K562 (cell line): ENCODE results near the gene LMAN2. TPM values are rescaled to one million over a fixed set of nuclear protein-coding genes. Genes with fewer than 3 reads are reported as not detected.
A peak's percentile ranks its signal among the peaks of the same experiment; 100 is the strongest.

ENCODE experiments used
- ATF7 ChIP-seq: fragments of 450-650 bp; IDR thresholded peaks from 2 replicates; pipeline ENCODE4 v1.7.1; 2014; ENCODE audit warnings: mild to moderate bottlenecking, moderate library complexity
- BCL6 ChIP-seq: fragments of 250-450 bp; sonication (Bioruptor Pico); IDR thresholded peaks from 2 replicates; pipeline ENCODE4 v1.4.0; 2020
- CBX2 ChIP-seq: fragments of 200-600 bp; sonication (generic); IDR thresholded peaks from one replicate; pipeline ENCODE4 v1.6.1; 2012; ENCODE audit warnings: mild to moderate bottlenecking, low read length, inconsistent platforms; ENCODE audit not compliant: insufficient read depth, poor library complexity, severe bottlenecking
- DNMT1 ChIP-seq: fragments of 450-650 bp; IDR thresholded peaks from 2 replicates; pipeline ENCODE4 v1.6.1; 2016; ENCODE audit warnings: antibody characterized with exemption, mild to moderate bottlenecking
- EP300 ChIP-seq: IDR thresholded peaks from 2 replicates; pipeline ENCODE4 v1.6.1; 2012; ENCODE audit warnings: low read length, improper control_type of control experiment
- KDM4B ChIP-seq, 2 experiments: fragments of 450-650 bp in 1 of 2; sonication (generic) in 1 of 2; IDR thresholded peaks; 2 replicates each; pipeline ENCODE4 v1.6.1; 2016 to 2017; ENCODE audit warnings: borderline replicate concordance in 2 of 2, antibody characterized with exemption in 1 of 2, low read depth in 1 of 2, mild to moderate bottlenecking in 1 of 2
- L3MBTL2 ChIP-seq: fragments of 450-650 bp; IDR thresholded peaks from 2 replicates; pipeline ENCODE4 v1.6.1; 2016; ENCODE audit warnings: mild to moderate bottlenecking, moderate library complexity
- MBD2 ChIP-seq: sonication (generic); IDR thresholded peaks from 2 replicates; pipeline ENCODE4 v1.6.1; 2016; ENCODE audit warnings: low read depth, borderline replicate concordance
- MTA2 ChIP-seq: fragments of 450-650 bp; IDR thresholded peaks from 2 replicates; pipeline ENCODE4 v1.6.1; 2016; ENCODE audit warnings: low read depth
- RBM25 ChIP-seq: fragments of 200-400 bp; formaldehyde crosslinking; IDR thresholded peaks from 2 replicates; pipeline ENCODE4 v1.6.1; 2018; ENCODE audit warnings: low read length, low read depth, moderate library complexity; ENCODE audit not compliant: severe bottlenecking
- ZNF41 ChIP-seq: fragments of 250-450 bp; sonication (Bioruptor Pico); conservative IDR thresholded peaks from 2 replicates; pipeline ENCODE4 v1.4.0; 2020; ENCODE audit warnings: mild to moderate bottlenecking
- polyA plus RNA-seq, 8 experiments: library from polyadenylated mRNA; depleted of rRNA in 4 of 8; stranded (reverse) in 5 of 8; unstranded in 3 of 8; fragments of >200 nt; fragmentation: Nextera tagmentation in 2 of 8; fragmentation: Illumina TruSeq in 1 of 8; extraction: Ambion mirVana in 2 of 8; extraction: Trizol in 1 of 8; gene quantifications; 2 replicates each; pipeline versions ENCODE4 v1.2.1 to v1.2.3, GENCODE V29; 2011 to 2014; ENCODE audit warnings: inconsistent platforms in 1 of 8, missing spikeins in 1 of 8
- total RNA-seq, 7 experiments: library from RNA; depleted of rRNA in 6 of 7; stranded (reverse); fragments of >200 nt in 6 of 7; fragmentation: Illumina TruSeq in 2 of 7; extraction: Trizol in 2 of 7; gene quantifications; 2 replicates each; pipeline versions ENCODE4 v1.2.1 to v1.2.3, GENCODE V29; 2011 to 2021; ENCODE audit warnings: low replicate concordance in 1 of 7
- TF ChIP-seq, protein P1 (sequence below), 2 experiments: fragments of 450-650 bp in 1 of 2; sonication (generic) in 1 of 2; formaldehyde crosslinking in 1 of 2; IDR thresholded peaks in 1 of 2; conservative IDR thresholded peaks in 1 of 2; 2 replicates each; pipeline versions ENCODE4 v1.6.1 to v1.8.1; 2016 to 2023; ENCODE audit warnings: mild to moderate bottlenecking in 2 of 2, moderate library complexity in 2 of 2, inconsistent platforms in 1 of 2, missing genetic modification reagents in 1 of 2
- TF ChIP-seq, protein P2 (sequence below): fragments of 250-450 bp; sonication (Bioruptor Pico); IDR thresholded peaks from 2 replicates; pipeline ENCODE4 v1.5.0; 2022; ENCODE audit warnings: mild to moderate bottlenecking
- TF ChIP-seq, protein P3 (sequence below): fragments of 450-650 bp; IDR thresholded peaks from 2 replicates; pipeline ENCODE4 v1.7.0; 2016; ENCODE audit warnings: borderline replicate concordance
- TF ChIP-seq, protein P4 (sequence below): fragments of 450-650 bp; formaldehyde crosslinking; IDR thresholded peaks from 2 replicates; pipeline ENCODE4 v1.4.0; 2022; ENCODE audit warnings: mild to moderate bottlenecking, moderate library complexity
- TF ChIP-seq, protein P5 (sequence below): fragments of 250-450 bp; sonication (Bioruptor Pico); IDR thresholded peaks from 2 replicates; pipeline ENCODE4 v1.8.0; 2022; ENCODE audit warnings: inconsistent platforms
- TF ChIP-seq, protein P6 (sequence below): fragments of 250-450 bp; sonication (Bioruptor Pico); IDR thresholded peaks from 2 replicates; pipeline ENCODE4 v1.4.0; 2020

LMAN2 gene
- total and polyA plus RNA-seq, 9 of the 15 experiments (the other 6 are each of a cell fraction or from before 2014, with no cell fraction given) = 2.7 to 254 (median 136) TPM

DNA sequence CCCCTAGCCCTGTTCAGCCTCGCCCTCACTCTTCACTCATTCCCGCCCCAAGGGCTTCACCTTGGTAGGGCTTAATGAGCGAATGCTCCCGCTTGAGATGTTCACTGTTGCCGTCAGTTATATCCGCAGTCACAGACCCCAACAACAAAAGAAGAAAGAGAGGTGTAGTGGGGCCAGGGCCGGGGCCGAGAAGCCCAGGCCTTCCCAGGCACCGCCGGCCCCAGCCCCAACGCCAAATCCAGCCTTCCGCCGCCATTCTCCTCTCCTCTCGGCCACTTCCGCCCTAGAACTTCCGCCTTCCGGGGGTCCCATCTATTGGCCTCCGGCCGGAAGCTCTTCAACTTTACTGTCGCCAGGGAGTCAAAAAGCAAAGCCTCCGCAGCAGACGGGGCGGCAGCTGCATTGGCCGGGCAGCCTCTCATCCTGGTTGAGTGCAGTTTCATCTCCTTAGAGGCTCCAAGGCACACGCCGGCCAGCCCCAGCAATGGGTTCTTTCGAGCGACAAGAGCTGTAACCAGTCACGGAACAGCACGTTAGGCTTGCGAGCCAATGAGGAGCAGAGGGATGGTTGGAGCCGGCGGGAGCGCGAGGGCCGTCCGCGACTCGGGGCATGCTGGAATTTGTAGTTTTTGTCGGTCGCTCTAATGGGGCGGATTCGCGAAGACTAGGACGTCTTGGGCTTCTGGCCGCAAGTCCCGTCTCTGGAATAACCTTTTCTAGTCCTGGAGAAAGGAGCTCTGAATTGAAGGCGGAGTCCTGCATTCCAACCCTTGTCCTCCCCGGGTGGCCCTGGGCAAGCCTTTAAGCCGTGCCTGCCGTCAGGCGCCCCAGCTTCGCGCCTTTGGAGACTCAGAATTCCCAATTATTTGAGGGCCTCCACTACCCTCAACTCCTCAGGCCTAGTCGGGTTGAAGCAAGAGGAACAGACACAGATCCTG lies at the start of gene LMAN2 (continued):
- TF ChIP-seq CBX2 = no peak
- TF ChIP-seq ATF7 = peak; percentile 88
- TF ChIP-seq KDM4B (IDR thresholded peaks at IDR 0.05; ENCODE audit: borderline replicate concordance in 2 of 2, low read depth in 1 of 2) = peak in 1 of 2 experiments; percentile 86; a peak in 1 of 4 replicates
- peak; percentile 11; the same call in 1 of the 2 replicates for TF ChIP-seq EP300
- TF ChIP-seq, protein P1, sequence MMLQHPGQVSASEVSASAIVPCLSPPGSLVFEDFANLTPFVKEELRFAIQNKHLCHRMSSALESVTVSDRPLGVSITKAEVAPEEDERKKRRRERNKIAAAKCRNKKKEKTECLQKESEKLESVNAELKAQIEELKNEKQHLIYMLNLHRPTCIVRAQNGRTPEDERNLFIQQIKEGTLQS (IDR thresholded peaks at IDR 0.05) = no peak
- TF ChIP-seq, protein P1 (CRISPR knock-in tag; conservative IDR thresholded peaks at IDR 0.05) = 0 out of 2 replicates have a peak, but pooled peaks have one; percentile 57
- TF ChIP-seq, protein P2, sequence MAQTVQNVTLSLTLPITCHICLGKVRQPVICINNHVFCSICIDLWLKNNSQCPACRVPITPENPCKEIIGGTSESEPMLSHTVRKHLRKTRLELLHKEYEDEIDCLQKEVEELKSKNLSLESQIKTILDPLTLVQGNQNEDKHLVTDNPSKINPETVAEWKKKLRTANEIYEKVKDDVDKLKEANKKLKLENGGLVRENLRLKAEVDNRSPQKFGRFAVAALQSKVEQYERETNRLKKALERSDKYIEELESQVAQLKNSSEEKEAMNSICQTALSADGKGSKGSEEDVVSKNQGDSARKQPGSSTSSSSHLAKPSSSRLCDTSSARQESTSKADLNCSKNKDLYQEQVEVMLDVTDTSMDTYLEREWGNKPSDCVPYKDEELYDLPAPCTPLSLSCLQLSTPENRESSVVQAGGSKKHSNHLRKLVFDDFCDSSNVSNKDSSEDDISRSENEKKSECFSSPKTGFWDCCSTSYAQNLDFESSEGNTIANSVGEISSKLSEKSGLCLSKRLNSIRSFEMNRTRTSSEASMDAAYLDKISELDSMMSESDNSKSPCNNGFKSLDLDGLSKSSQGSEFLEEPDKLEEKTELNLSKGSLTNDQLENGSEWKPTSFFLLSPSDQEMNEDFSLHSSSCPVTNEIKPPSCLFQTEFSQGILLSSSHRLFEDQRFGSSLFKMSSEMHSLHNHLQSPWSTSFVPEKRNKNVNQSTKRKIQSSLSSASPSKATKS = no peak
- TF ChIP-seq, protein P3, sequence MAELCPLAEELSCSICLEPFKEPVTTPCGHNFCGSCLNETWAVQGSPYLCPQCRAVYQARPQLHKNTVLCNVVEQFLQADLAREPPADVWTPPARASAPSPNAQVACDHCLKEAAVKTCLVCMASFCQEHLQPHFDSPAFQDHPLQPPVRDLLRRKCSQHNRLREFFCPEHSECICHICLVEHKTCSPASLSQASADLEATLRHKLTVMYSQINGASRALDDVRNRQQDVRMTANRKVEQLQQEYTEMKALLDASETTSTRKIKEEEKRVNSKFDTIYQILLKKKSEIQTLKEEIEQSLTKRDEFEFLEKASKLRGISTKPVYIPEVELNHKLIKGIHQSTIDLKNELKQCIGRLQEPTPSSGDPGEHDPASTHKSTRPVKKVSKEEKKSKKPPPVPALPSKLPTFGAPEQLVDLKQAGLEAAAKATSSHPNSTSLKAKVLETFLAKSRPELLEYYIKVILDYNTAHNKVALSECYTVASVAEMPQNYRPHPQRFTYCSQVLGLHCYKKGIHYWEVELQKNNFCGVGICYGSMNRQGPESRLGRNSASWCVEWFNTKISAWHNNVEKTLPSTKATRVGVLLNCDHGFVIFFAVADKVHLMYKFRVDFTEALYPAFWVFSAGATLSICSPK = peak; percentile 56; the same call in 1 of the 2 replicates
- TF ChIP-seq DNMT1 = 0 out of 2 replicates have a peak, but pooled peaks have one; percentile 86
- no peak for TF ChIP-seq BCL6 (CRISPR knock-in tag)
- peak; percentile 99 for TF ChIP-seq MBD2
- TF ChIP-seq RBM25 = peak; percentile 97
- TF ChIP-seq, protein P4, sequence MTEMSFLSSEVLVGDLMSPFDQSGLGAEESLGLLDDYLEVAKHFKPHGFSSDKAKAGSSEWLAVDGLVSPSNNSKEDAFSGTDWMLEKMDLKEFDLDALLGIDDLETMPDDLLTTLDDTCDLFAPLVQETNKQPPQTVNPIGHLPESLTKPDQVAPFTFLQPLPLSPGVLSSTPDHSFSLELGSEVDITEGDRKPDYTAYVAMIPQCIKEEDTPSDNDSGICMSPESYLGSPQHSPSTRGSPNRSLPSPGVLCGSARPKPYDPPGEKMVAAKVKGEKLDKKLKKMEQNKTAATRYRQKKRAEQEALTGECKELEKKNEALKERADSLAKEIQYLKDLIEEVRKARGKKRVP (CRISPR knock-in tag) = no peak
- 0 out of 2 replicates have a peak, but pooled peaks have one; percentile 7 for TF ChIP-seq MTA2
- TF ChIP-seq L3MBTL2 = peak; percentile 71
- TF ChIP-seq, protein P5, sequence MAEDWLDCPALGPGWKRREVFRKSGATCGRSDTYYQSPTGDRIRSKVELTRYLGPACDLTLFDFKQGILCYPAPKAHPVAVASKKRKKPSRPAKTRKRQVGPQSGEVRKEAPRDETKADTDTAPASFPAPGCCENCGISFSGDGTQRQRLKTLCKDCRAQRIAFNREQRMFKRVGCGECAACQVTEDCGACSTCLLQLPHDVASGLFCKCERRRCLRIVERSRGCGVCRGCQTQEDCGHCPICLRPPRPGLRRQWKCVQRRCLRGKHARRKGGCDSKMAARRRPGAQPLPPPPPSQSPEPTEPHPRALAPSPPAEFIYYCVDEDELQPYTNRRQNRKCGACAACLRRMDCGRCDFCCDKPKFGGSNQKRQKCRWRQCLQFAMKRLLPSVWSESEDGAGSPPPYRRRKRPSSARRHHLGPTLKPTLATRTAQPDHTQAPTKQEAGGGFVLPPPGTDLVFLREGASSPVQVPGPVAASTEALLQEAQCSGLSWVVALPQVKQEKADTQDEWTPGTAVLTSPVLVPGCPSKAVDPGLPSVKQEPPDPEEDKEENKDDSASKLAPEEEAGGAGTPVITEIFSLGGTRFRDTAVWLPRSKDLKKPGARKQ = peak; percentile 95
- TF ChIP-seq ZNF41 (CRISPR knock-in tag) = peak; percentile 56; the same call in 1 of the 2 replicates
- TF ChIP-seq, protein P6, sequence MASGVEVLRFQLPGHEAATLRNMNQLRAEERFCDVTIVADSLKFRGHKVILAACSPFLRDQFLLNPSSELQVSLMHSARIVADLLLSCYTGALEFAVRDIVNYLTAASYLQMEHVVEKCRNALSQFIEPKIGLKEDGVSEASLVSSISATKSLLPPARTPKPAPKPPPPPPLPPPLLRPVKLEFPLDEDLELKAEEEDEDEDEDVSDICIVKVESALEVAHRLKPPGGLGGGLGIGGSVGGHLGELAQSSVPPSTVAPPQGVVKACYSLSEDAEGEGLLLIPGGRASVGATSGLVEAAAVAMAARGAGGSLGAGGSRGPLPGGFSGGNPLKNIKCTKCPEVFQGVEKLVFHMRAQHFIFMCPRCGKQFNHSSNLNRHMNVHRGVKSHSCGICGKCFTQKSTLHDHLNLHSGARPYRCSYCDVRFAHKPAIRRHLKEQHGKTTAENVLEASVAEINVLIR (CRISPR knock-in tag) = peak; percentile 11; the same call in 1 of the 2 replicates
